ENCODE measurements around the gene PLEKHA3.
A peak's percentile ranks its signal among the peaks of the same experiment; 100 is the strongest.
"Not testable (repeated sequence)": the region's sequence is repeated elsewhere in the genome, so short reads cannot be mapped to it uniquely, and the experiment has no call there.

The PLEKHA3 gene

GRCh38 chr2:178480227-178481181 lies at the start of gene PLEKHA3:
Gene PLEKHA3 (plus strand): TSS chr2:178480457. CDS start chr2:178480870, 413 bp downstream.
- DNase-seq = peak; percentile 89

GRCh38 chr2:178436662-178437061 lies 43.6 kb upstream of the PLEKHA3 start:
- DNase-seq = no peak

GRCh38 chr2:178441426-178441825 lies 38.8 kb upstream of the PLEKHA3 start:
- no peak for DNase-seq

- DNase-seq = no peak
Measured at GRCh38 chr2:178448968-178449661, 31.1 kb upstream of the PLEKHA3 start.

GRCh38 chr2:178449700-178450523 lies 30.3 kb upstream of the PLEKHA3 start:
- DNase-seq = no peak

- DNase-seq = no peak
Measured at GRCh38 chr2:178450524-178450773, 29.8 kb upstream of the PLEKHA3 start.

GRCh38 chr2:178450774-178451525 lies 29.3 kb upstream of the PLEKHA3 start, which contains the start of the genes PJVK and PRKRA:
Gene PJVK (plus strand): TSS chr2:178451378. CDS start chr2:178453410, 2,032 bp downstream.
Gene PRKRA (minus strand): TSS chr2:178451175. CDS start chr2:178451030, 145 bp downstream.
- DNase-seq = peak; percentile 96

GRCh38 chr2:178452334-178452733 lies 27.9 kb upstream of the PLEKHA3 start:
- DNase-seq = no peak

GRCh38 chr2:178452870-178453269 lies 27.4 kb upstream of the PLEKHA3 start:
- DNase-seq = no peak

- DNase-seq = no peak
Measured at GRCh38 chr2:178455947-178456346, 24.3 kb upstream of the PLEKHA3 start.

GRCh38 chr2:178457390-178457886 lies 22.8 kb upstream of the PLEKHA3 start:
- no peak for DNase-seq

- DNase-seq = no peak
Measured at GRCh38 chr2:178469219-178469849, 10.9 kb upstream of the PLEKHA3 start.

GRCh38 chr2:178471313-178471712 lies 8.9 kb upstream of the PLEKHA3 start:
- not testable (repeated sequence) for DNase-seq

- DNase-seq = no peak
Measured at GRCh38 chr2:178473373-178473772, 6.9 kb upstream of the PLEKHA3 start.

- DNase-seq = no peak
Measured at GRCh38 chr2:178473931-178474330, 6.3 kb upstream of the PLEKHA3 start.

GRCh38 chr2:178474560-178474959 lies 5.7 kb upstream of the PLEKHA3 start:
- DNase-seq = no peak

GRCh38 chr2:178476477-178476876 lies 3.8 kb upstream of the PLEKHA3 start:
- no peak for DNase-seq

GRCh38 chr2:178477443-178478129 lies 2.7 kb upstream of the PLEKHA3 start:
- DNase-seq = no peak

GRCh38 chr2:178478130-178478438 lies 2.2 kb upstream of the PLEKHA3 start:
- DNase-seq = peak; percentile 17

- peak; percentile 85 for DNase-seq
Measured at GRCh38 chr2:178478439-178479274, 1.6 kb upstream of the PLEKHA3 start, which contains the start of gene FKBP7. Gene FKBP7 (minus strand): TSS chr2:178478600. CDS start chr2:178478499, 101 bp downstream.

Measured in stimulated activated CD4-positive, alpha-beta T cell treated with anti-CD3 and anti-CD28 coated beads, Interleukin-15, amount 100 ng/mL, for 24 hours (primary cell).